GM19467 (cell line): Measurements from ENCODE around the gene CDH15.
"Not testable (repeated sequence)": the region's sequence is repeated elsewhere in the genome, so short reads cannot be mapped to it uniquely, and the experiment has no call there.

Experiments used
- ATAC-seq: cut with Tn5 transposase; IDR thresholded peaks from one replicate; pipeline ENCODE4 v1.9.1; 2021; ENCODE audit warnings: mild to moderate bottlenecking, moderate library complexity; ENCODE audit not compliant: unreplicated experiment

Gene CDH15

GRCh38 chr16:89187032-89187769, 15.7 kb downstream of the CDH15 start:
- no peak for ATAC-seq

DNA sequence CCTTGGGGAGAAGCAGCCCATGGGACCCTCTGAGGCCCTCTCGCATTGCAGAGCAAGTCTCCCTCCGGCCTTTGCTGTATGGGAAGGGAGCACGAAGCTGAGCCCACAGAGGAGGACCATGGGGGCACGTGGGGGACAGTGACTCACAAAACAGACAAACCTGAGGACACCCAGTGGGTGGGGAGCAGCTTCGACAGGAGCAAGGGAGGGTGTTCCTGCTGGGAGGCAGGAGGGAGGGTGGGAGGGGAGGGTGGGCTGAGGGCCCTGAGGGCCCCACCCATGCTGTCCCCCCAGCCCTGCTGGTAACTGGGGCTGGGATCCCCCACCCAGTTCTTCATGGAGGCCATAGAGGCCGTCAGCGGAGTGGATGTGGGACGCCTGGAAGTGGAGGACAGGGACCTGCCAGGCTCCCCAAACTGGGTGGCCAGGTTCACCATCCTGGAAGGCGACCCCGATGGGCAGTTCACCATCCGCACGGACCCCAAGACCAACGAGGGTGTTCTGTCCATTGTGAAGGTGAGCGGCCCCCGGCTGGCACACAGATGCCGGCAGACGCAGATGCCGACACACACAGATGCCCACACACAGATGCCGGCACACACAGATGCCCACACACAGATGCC, 16.3 kb downstream of the CDH15 start:
- no peak for ATAC-seq

- ATAC-seq, result not testable (repeated sequence)
Observed at GRCh38 chr16:89188471-89189357, 17.2 kb downstream of the CDH15 start.

DNA sequence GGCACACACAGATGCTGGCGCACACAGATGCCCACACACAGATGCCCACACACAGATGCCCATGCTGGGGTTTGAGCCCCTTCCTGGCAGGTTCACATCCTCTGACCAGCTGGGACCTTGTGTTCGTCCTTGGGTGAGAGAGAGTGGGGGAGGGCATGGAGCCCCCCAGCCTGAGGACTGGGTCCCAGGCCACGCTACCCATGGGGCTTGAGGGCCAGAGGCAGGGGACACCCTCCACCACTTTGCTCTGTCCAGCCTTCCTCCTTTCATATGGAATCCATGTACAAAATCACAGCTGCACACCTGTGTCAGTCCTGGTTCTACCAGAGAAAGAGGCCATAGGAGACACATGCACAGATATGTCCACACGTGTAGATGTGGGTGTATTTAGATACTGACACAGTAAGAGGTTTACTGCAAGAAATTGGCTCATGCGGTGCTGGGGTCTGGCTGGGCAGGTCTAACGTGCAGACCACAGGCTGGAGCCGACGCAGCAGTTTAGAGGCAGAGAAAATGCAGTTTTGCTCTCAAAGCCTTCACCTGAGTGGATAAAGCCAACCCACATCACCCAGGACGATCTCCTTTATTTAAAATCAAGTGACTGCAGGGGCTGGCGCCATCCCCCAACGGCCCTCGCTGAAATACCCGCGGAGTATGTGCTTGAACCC, 17.9 kb downstream of the CDH15 start:
- ATAC-seq, result no peak

GRCh38 chr16:89190150-89190958, 18.8 kb downstream of the CDH15 start:
- ATAC-seq, result no peak

DNA sequence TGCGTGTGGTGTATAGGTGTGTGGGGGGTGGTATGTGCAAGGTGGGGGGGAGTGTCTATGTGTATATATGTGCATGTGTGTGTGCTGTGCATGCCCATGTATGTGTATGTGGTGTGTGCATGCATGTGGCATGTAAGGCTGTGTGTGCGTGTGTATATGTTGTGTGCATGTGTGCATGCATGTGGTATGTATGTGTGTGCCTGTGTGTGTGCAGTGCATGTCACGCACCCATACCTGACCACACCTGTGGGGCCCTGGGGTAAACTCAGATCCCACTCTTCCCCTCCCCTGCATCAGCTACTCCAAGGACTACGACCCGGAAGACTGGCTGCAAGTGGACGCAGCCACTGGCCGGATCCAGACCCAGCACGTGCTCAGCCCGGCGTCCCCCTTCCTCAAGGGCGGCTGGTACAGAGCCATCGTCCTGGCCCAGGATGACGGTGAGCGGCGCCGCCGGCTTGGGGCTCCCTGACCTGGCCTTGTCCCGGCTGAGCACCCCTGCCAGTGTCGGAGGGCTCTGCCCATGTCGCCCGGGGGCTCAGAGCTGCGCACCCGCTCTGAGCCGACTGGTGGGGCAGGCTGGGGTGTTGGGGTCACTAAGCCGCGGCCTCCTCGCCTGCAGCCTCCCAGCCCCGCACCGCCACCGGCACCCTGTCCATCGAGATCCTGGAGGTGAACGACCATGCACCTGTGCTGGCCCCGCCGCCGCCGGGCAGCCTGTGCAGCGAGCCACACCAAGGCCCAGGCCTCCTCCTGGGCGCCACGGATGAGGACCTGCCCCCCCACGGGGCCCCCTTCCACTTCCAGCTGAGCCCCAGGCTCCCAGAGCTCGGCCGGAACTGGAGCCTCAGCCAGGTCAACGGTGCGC, 19.7 kb downstream of the CDH15 start:
- no peak for ATAC-seq

- ATAC-seq, result no peak
Observed at GRCh38 chr16:89191901-89192185, 20.3 kb downstream of the CDH15 start.

DNA sequence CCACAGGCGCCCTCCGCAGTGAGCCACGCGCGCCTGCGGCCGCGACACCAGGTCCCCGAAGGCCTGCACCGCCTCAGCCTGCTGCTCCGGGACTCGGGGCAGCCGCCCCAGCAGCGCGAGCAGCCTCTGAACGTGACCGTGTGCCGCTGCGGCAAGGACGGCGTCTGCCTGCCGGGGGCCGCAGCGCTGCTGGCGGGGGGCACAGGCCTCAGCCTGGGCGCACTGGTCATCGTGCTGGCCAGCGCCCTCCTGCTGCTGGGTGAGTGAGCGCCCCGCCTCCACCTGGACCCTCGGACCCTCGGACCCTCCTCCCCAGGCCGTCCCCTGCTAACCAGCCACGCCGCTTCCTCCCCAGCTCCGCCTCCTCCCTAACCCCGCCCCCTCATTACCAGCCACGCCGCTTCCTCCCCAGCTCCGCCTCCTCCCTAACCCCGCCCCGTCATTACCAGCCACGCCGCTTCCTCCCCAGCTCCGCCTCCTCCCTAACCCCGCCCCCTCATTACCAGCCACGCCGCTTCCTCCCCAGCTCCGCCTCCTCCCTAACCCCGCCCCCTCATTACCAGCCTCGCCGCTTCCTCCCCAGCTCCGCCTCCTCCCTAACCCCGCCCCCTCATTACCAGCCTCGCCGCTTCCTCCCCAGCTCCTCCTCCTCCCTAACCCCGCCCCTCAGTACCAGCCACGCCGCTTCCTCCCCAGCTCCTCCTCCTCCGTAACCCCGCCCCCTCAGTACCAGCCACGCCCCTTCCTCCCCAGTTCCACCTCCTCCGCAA, 20.8 kb downstream of the CDH15 start:
- ATAC-seq, result not testable (repeated sequence)

DNA sequence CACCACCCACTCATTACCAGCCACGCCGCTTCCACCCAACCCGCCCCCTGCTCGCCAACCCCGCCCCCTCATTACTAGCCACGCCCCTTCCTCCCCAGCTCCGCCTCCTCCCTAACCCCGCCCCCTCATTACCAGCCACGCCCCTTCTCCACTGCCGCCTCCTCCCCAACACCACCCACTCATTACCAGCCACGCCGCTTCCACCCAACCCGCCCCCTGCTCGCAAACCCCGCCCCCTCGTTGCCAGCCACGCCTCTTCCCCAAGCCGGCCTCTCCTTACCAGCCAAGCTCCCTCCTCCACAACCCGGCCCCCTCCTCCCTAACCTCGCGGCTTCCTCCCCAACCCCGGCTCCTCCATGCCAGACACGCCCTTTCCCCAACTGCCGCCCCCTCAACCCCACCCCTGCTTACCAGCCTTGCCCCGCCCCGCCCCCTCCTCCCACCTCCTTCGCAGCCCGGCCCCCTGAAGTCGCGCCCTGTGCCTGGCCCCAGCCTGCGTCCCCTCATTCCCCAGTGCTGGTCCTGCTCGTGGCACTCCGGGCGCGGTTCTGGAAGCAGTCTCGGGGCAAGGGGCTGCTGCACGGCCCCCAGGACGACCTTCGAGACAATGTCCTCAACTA, 21.5 kb downstream of the CDH15 start:
- ATAC-seq, result no peak

DNA sequence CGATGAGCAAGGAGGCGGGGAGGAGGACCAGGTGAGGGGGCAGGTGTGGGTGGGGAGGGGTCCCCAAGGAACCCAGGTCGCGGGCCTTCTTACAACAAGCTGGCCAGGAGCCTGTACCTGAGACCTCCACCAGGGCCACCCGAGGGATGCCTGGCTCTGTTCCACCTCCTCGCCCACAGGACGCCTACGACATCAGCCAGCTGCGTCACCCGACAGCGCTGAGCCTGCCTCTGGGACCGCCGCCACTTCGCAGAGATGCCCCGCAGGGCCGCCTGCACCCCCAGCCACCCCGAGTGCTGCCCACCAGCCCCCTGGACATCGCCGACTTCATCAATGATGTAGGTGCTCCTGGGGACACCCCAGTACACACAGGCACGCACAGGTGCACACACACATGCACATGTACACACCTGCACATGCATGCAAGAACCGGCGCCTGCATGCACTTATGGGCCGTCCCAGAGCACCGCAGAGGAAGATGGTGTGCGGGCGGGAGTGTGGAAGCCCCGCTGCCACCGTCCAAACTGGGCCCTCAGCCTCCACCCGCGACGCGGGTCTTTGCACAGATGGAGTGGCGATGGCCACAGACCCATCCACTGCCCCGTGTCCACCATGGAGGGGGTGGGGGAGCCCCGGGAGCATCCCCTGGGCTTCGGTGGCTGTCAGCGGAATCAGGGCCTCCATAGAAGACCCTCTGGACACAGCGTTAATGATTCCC, 22.2 kb downstream of the CDH15 start:
- no peak for ATAC-seq

DNA sequence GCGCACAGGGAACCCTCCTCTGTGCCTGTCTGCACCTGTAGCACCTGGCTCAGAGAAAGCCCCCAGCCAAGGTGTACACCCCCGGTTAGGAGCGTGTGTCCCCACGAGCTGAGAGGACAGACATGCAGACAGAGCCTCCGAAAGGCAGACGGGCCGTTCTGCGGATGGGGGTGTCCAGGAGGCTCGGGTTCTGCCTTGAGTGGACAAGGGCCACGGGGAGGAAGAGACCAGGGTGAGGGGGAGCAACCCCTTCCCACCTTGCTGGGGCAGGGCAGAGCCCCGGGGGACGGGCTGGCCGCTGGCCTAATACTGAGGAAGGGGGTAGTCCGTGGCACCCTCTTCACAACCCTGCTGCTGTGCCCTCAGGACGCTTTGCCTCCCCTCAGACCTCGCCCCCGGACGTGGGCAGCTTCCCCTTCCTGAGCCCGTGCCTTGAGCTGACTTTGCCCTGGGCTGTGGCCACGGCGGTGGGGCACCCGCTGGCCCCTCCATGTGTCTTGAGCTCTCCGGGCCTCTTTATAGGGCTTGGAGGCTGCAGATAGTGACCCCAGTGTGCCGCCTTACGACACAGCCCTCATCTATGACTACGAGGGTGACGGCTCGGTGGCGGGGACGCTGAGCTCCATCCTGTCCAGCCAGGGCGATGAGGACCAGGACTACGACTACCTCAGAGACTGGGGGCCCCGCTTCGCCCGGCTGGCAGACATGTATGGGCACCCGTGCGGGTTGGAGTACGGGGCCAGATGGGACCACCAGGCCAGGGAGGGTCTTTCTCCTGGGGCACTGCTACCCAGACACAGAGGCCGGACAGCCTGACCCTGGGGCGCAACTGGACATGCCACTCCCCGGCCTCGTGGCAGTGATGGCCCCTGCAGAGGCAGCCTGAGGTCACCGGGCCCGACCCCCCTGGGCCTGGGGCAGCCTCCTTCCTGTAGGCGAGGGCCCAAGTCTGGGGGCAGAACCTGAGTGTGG, 23.1 kb downstream of the CDH15 start:
- no peak for ATAC-seq

DNA sequence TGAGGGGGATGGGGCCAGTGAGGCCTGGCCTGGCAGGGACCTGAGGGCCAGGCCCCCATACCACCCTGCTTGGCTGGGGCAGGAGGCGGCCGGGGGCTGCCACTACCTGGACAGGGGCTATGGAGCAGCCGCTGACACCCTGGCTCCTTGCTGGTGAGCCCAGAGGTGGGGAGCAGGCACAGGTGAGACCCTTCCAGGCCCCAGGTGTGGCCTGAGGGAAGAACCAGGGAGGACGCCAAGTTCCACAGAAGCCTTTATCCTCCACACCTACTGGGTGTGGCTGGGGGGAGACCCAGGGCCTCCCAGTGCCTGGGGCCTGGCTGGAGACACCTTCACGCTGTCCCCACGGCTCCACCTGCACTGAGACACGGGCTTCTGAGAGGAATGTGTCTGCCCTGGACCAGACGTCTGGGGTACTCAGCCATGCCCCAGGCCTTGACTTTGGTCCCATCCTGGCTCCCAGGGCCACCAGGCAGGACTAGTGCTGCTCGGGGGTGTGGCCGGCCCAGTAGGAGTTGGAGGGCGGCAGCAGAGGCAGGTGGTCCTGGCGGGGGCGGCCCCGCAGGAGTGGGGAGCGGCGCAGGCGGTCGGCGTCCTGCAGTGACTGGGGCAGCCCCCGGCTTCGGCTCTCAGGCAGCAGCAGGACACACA, 24.1 kb downstream of the CDH15 start:
- ATAC-seq, result no peak

DNA sequence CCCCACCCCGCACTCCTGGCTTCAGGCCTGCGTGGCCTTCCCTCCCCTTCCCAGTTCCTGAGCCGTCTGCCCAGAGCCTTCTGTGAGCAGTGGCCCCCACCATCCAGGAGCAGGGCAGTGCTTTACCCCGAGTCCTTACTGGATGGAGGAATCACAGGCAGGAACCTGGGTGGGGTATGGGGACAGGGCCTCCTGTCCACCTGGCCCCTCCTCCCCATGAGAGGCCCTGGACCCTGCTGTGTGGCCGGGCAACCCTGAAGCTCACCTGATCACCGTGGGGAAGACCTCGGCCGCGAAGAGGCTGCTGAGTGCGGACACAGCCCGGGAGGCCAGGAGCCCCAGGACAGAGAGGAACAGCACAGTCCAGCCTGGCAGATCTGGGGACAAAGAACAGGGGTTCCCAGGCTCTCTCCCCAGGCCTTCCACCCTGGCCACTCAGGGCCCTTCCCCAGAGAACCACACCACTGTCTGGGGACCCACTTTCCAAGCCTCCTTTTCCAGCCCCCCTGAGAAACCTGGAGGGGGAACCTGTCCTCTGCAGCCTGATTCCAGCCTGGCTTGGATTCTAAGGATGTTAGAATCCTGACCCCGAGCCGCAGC, 25.6 kb downstream of the CDH15 start:
- no peak for ATAC-seq

GRCh38 chr16:89197633-89198416, 26.3 kb downstream of the CDH15 start:
- ATAC-seq, result no peak
